H9 (cell line): ENCODE measurements around the gene TRAF2. TPM values are rescaled to one million over a fixed set of nuclear protein-coding genes. Genes with fewer than 3 reads are reported as not detected.

Experiments used
- DNase-seq: peaks from one replicate; pipeline ENCODE4 v3.0.0-alpha.2; 2017
- H2AFZ ChIP-seq: one replicate; pipeline ENCODE4 v1.6.1; 2013; ENCODE audit warnings: mild to moderate bottlenecking, low read length, control low read depth, moderate library complexity
- H2AK5ac ChIP-seq: 2 replicates; pipeline ENCODE4 v1.6.1; 2013; ENCODE audit warnings: low read length, control low read depth, mixed read lengths; ENCODE audit not compliant: insufficient read length
- H2BK120ac ChIP-seq: one replicate; pipeline ENCODE4 v1.6.1; 2013; ENCODE audit warnings: low read depth, mild to moderate bottlenecking, low read length, control low read depth, inconsistent platforms; ENCODE audit not compliant: poor library complexity, severe bottlenecking
- H2BK12ac ChIP-seq: 2 replicates; pipeline ENCODE4 v1.6.1; 2013; ENCODE audit warnings: low read length, control low read depth, mixed read lengths, low read depth; ENCODE audit not compliant: insufficient read length
- H2BK15ac ChIP-seq: 2 replicates; pipeline ENCODE4 v1.6.1; 2013; ENCODE audit warnings: low read depth, low read length, control low read depth
- H2BK20ac ChIP-seq: one replicate; pipeline ENCODE4 v1.6.1; 2013; ENCODE audit warnings: low read depth, mild to moderate bottlenecking, low read length, control low read depth, inconsistent platforms; ENCODE audit not compliant: poor library complexity, severe bottlenecking
- H2BK5ac ChIP-seq: 2 replicates; pipeline ENCODE4 v1.6.1; 2013; ENCODE audit warnings: low read length, control low read depth, mixed read lengths; ENCODE audit not compliant: insufficient read length
- H3K14ac ChIP-seq: 2 replicates; pipeline ENCODE4 v1.6.1; 2013; ENCODE audit warnings: low read length, control low read depth; ENCODE audit not compliant: insufficient read depth
- H3K18ac ChIP-seq: 2 replicates; pipeline ENCODE4 v1.6.1; 2013; ENCODE audit warnings: low read depth, mild to moderate bottlenecking, mixed read lengths, low read length, control low read depth; ENCODE audit not compliant: insufficient read length
- H3K23ac ChIP-seq: 2 replicates; pipeline ENCODE4 v1.6.1; 2013; ENCODE audit warnings: low read length, control low read depth, mixed read lengths, low read depth; ENCODE audit not compliant: insufficient read length
- H3K23me2 ChIP-seq: 2 replicates; pipeline ENCODE4 v1.6.1; 2013; ENCODE audit warnings: low read depth, mild to moderate bottlenecking, mixed read lengths, low read length, control low read depth; ENCODE audit not compliant: insufficient read length, poor library complexity, severe bottlenecking
- H3K27ac ChIP-seq: 2 replicates; pipeline ENCODE4 v1.5.1; 2013; ENCODE audit warnings: low read length, control low read depth, mixed read lengths, low read depth; ENCODE audit not compliant: insufficient read length
- H3K27me3 ChIP-seq: 2 replicates; pipeline ENCODE4 v1.6.1; 2013; ENCODE audit warnings: low read length, control low read depth, inconsistent platforms; ENCODE audit not compliant: insufficient read depth
- H3K4ac ChIP-seq: 2 replicates; pipeline ENCODE4 v1.6.1; 2013; ENCODE audit warnings: low read depth, mild to moderate bottlenecking, control low read depth, inconsistent platforms, low read length, moderate library complexity
- H3K4me1 ChIP-seq: 2 replicates; pipeline ENCODE4 v1.6.1; 2013; ENCODE audit warnings: low read length, control low read depth, inconsistent platforms; ENCODE audit not compliant: insufficient read depth
- H3K4me2 ChIP-seq: 2 replicates; pipeline ENCODE4 v1.6.1; 2013; ENCODE audit warnings: low read length, control low read depth, mixed read lengths; ENCODE audit not compliant: insufficient read length, insufficient read depth
- H3K56ac ChIP-seq: 2 replicates; pipeline ENCODE4 v1.6.1; 2013; ENCODE audit warnings: low read depth, mild to moderate bottlenecking, mixed read lengths, low read length, control low read depth; ENCODE audit not compliant: insufficient read length
- H3K79me1 ChIP-seq: 2 replicates; pipeline ENCODE4 v1.6.1; 2013; ENCODE audit warnings: low read depth, mild to moderate bottlenecking, moderate library complexity, low read length, control low read depth, inconsistent platforms; ENCODE audit not compliant: insufficient read depth, poor library complexity, severe bottlenecking
- H3K79me2 ChIP-seq: 2 replicates; pipeline ENCODE4 v1.6.1; 2013; ENCODE audit warnings: low read length, control low read depth, inconsistent platforms; ENCODE audit not compliant: insufficient read depth
- H3K9ac ChIP-seq: 2 replicates; pipeline ENCODE4 v1.6.1; 2013; ENCODE audit warnings: low read length, control low read depth, mixed read lengths; ENCODE audit not compliant: insufficient read length; ENCODE audit errors: extremely low read depth
- H3K9me3 ChIP-seq: one replicate; pipeline ENCODE4 v1.6.1; 2013; ENCODE audit warnings: low read depth, low read length, inconsistent platforms; ENCODE audit not compliant: control insufficient read depth
- H3T11ph ChIP-seq: one replicate; pipeline ENCODE4 v1.6.1; 2013; ENCODE audit warnings: mild to moderate bottlenecking, low read length, control low read depth, inconsistent platforms
- H4K20me1 ChIP-seq: one replicate; pipeline ENCODE4 v1.6.1; 2013; ENCODE audit not compliant: control insufficient read depth, insufficient read length, insufficient read depth
- H4K5ac ChIP-seq: 2 replicates; pipeline ENCODE4 v1.6.1; 2013; ENCODE audit warnings: low read depth, mild to moderate bottlenecking, mixed read lengths, low read length, control low read depth; ENCODE audit not compliant: insufficient read length
- H4K8ac ChIP-seq: replicated peaks from 2 replicates; pipeline ENCODE4 v1.6.1; 2013; ENCODE audit warnings: low read length, control low read depth, mixed read lengths, low read depth; ENCODE audit not compliant: insufficient read length
- H4K91ac ChIP-seq: 2 replicates; pipeline ENCODE4 v1.6.1; 2013; ENCODE audit warnings: low read depth, mild to moderate bottlenecking, moderate library complexity, mixed read lengths, low read length, control low read depth; ENCODE audit not compliant: insufficient read length
- H3K27ac Mint-ChIP-seq, 3 experiments: 2 replicates in 2 of 3; 3 replicates in 1 of 3; pipeline ENCODE4 v1.8.0; 2020 to 2021; ENCODE audit warnings: mixed read lengths in 3 of 3, mild to moderate bottlenecking in 1 of 3, moderate library complexity in 1 of 3
- H3K27me3 Mint-ChIP-seq: 2 replicates; pipeline ENCODE4 v1.8.0; 2021; ENCODE audit warnings: low read depth, mild to moderate bottlenecking, moderate library complexity, mixed read lengths
- H3K36me3 Mint-ChIP-seq, 3 experiments: 2 replicates in 2 of 3; 3 replicates in 1 of 3; pipeline ENCODE4 v1.8.0; 2020 to 2021; ENCODE audit warnings: low read depth in 3 of 3, mixed read lengths in 3 of 3; ENCODE audit not compliant: insufficient read depth in 1 of 3
- H3K4me1 Mint-ChIP-seq, 2 experiments: 2 replicates each; pipeline ENCODE4 v1.8.0; 2020; ENCODE audit warnings: mixed read lengths in 2 of 2
- H3K4me3 Mint-ChIP-seq, 2 experiments: 2 replicates in 1 of 2; 3 replicates in 1 of 2; pipeline ENCODE4 v1.8.0; 2020 to 2021; ENCODE audit warnings: mild to moderate bottlenecking in 2 of 2, mixed read lengths in 2 of 2, moderate library complexity in 1 of 2
- H3K9me3 Mint-ChIP-seq, 2 experiments: 2 replicates in 1 of 2; 3 replicates in 1 of 2; pipeline ENCODE4 v1.8.0; 2020; ENCODE audit warnings: mild to moderate bottlenecking in 2 of 2, mixed read lengths in 2 of 2, moderate library complexity in 1 of 2
- WGBS: extraction: QIAGEN DNeasy Blood & Tissue Kit; methylation state at CpG from one replicate; pipeline ENCODE4 v1.1.7; 2013; ENCODE audit warnings: missing lambda C conversion rate, low lambda C conversion rate, mixed read lengths; ENCODE audit not compliant: insufficient read length; ENCODE audit errors: extremely low coverage; 5-methylcytosine and 5-hydroxymethylcytosine counted together
- total RNA-seq: library from RNA; stranded (reverse); gene quantifications from 2 replicates; pipeline ENCODE4 v1.2.1, GENCODE V29; 2021
- TF ChIP-seq, protein P1 (sequence below): fragments of 200-600 bp; sonication (generic); conservative IDR thresholded peaks from 3 replicates; pipeline ENCODE4 v1.8.0; 2021; ENCODE audit warnings: antibody characterized with exemption, mild to moderate bottlenecking

Gene TRAF2
- total RNA-seq, 1 experiment from 2014 or later, result 48.8 TPM

DNA sequence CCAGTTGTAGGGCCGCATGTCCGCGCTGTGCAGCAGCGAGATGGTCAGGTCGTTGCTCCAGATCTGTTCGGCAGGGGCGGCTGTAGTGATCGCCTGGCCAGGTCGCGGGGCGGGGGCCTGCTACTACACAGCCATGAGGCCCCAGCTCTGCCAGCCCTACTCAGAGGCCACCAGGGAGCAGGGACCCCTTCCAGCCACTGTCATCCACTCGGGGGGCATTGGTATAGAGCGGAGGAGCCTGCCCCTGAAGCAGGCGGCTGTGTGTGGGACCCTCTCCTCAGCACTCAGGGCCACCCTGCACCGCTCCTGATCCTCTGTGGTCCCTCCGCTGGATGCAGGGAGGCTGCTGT is 56.5 kb downstream of the TRAF2 start:
- H3K18ac ChIP-seq, result no peak overlapping the region
- no peak overlapping the region for H3K23ac ChIP-seq
- Mint-ChIP-seq H3K9me3 (no peaks in the 10 kb centered on the region), H3K4me1 (peaks cover 8 to 16% of the 10 kb centered on the region in 2 experiments), H3K36me3 (peaks cover 2 to 43% (median 31%) of the 10 kb centered on the region in 3 experiments; a peak in 5 of 7 replicates), H3K27me3 (peaks cover 3% of the 10 kb centered on the region; the same call in 1 of the 2 replicates), H3K27ac (no peak overlapping the region), H3K4me3 (peak overlapping the region; percentile 68 to 72; a peak in 4 of 5 replicates)
- no peak overlapping the region for H3K14ac ChIP-seq
- no peak overlapping the region for H4K91ac ChIP-seq
- no peak overlapping the region for H3K27ac ChIP-seq
- no CpG with 5 or more reads among the region's 16 CpGs for WGBS
- H3K9ac ChIP-seq, result no peak overlapping the region
- H2AFZ ChIP-seq, result no peak overlapping the region
- H2BK12ac ChIP-seq, result no peak overlapping the region
- TF ChIP-seq, protein P1, sequence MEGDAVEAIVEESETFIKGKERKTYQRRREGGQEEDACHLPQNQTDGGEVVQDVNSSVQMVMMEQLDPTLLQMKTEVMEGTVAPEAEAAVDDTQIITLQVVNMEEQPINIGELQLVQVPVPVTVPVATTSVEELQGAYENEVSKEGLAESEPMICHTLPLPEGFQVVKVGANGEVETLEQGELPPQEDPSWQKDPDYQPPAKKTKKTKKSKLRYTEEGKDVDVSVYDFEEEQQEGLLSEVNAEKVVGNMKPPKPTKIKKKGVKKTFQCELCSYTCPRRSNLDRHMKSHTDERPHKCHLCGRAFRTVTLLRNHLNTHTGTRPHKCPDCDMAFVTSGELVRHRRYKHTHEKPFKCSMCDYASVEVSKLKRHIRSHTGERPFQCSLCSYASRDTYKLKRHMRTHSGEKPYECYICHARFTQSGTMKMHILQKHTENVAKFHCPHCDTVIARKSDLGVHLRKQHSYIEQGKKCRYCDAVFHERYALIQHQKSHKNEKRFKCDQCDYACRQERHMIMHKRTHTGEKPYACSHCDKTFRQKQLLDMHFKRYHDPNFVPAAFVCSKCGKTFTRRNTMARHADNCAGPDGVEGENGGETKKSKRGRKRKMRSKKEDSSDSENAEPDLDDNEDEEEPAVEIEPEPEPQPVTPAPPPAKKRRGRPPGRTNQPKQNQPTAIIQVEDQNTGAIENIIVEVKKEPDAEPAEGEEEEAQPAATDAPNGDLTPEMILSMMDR, result no peak
- H2BK120ac ChIP-seq, result no peak overlapping the region
- H2BK20ac ChIP-seq, result no peak overlapping the region
- peaks cover 3% of the 10 kb centered on the region for H3K23me2 ChIP-seq
- DNase-seq, result no peak
- peak overlapping the region; percentile 60 for H3K4me2 ChIP-seq
- no peak overlapping the region for H2AK5ac ChIP-seq
- no peak overlapping the region for H3T11ph ChIP-seq
- no peak overlapping the region for H2BK5ac ChIP-seq
- H3K79me1 ChIP-seq, result no peaks in the 10 kb centered on the region
- no peaks in the 10 kb centered on the region for H4K20me1 ChIP-seq
- H3K79me2 ChIP-seq, result no peaks in the 10 kb centered on the region
- H4K8ac ChIP-seq, result no peak overlapping the region
- H3K9me3 ChIP-seq, result no peaks in the 10 kb centered on the region
- H3K4ac ChIP-seq, result no peak overlapping the region
- no peak overlapping the region for H3K56ac ChIP-seq
- H2BK15ac ChIP-seq, result no peak overlapping the region
- no peaks in the 10 kb centered on the region for H3K4me1 ChIP-seq
- no peak overlapping the region for H4K5ac ChIP-seq
- H3K27me3 ChIP-seq, result no peaks in the 10 kb centered on the region
